IMR-90 (cell line): ENCODE data around the gene TOP3B. TPM values are rescaled to one million over a fixed set of nuclear protein-coding genes. Genes with fewer than 3 reads are reported as not detected.

Source experiments
- polyA plus RNA-seq, 3 experiments: library from polyadenylated mRNA; depleted of rRNA; stranded (reverse); fragments of >200 nt; gene quantifications; 2 replicates each; pipeline ENCODE4 v1.2.3, GENCODE V29; 2012; ENCODE audit warnings: low replicate concordance in 1 of 3
- total RNA-seq: library from RNA; depleted of rRNA; stranded (reverse); fragments of >200 nt; gene quantifications from 2 replicates; pipeline ENCODE4 v1.2.3, GENCODE V29; 2012; rRNA removed

Gene TOP3B
- total and polyA plus RNA-seq, 2 of the 4 experiments (the other 2 are of a cell fraction): 23.0 to 23.5 TPM

Other genes starting within 250 kb of the TOP3B start
- 0.72 and 1.1 TPM in 2 replicates for gene YPEL1, start 247.0 kb downstream of the TOP3B start, total RNA-seq
- 1.2 and 1.3 TPM in 2 replicates for gene YPEL1, start 247.0 kb downstream of the TOP3B start, polyA plus RNA-seq (2012; rRNA removed)
- gene MAPK1, start 115.1 kb downstream of the TOP3B start, total RNA-seq: 44.7 and 51.3 TPM in 2 replicates
- gene MAPK1, start 115.1 kb downstream of the TOP3B start, polyA plus RNA-seq (2012; rRNA removed): 33.5 and 41.0 TPM in 2 replicates
- 20.8 and 25.0 TPM in 2 replicates for gene PPM1F, start 29.9 kb downstream of the TOP3B start, total RNA-seq
- 30.3 and 34.0 TPM in 2 replicates for gene PPM1F, start 29.9 kb downstream of the TOP3B start, polyA plus RNA-seq (2012; rRNA removed)